ENCODE data around the gene HTR3C. TPM values are rescaled to one million over a fixed set of nuclear protein-coding genes. Genes with fewer than 3 reads are reported as not detected.

HTR3C gene
- total RNA-seq, 1 experiment from 2014 or later, result not detected

DNA sequence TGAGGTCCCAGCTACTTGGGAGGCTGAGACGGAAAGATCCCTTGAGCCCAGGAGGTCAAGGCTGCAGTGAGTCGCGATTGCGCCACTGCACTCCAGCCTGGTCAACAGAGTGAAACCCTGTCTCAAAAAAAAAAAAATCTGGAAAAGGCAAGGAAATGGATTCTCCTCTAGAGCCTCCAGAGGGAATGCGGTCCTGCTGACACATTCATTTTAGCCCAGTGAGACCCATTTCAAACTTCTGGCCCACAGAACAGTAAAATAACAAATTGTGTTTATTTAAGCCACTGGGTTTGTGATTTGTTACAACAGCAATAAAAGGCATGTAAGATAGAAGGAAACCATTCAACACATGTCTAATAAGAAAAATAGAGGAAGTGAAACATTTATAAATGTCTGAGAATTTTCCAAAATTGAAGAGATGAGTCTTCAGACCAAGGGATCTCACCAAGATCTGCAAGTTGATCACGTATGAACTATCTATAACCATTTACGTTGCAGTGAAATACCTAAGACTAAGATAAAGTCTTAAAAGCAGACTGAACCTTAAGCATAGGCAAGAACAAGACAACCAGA is 44.0 kb downstream of the HTR3C start, which contains the start of gene HTR3E:
Gene HTR3E, plus strand, starts transcription at position 254 of the 573 bp plus-strand sequence. CDS start 466 bp downstream, outside the sequence.
- intact Hi-C loops (cut with micrococcal nuclease; ENCODE audit: unreplicated experiment), result no loop called here
- Histone ChIP-seq H3K36me3 (ENCODE audit: insufficient read depth, low read length, poor library complexity, severe bottlenecking) (no peaks in the 10 kb centered on the region), H3K27me3 (replicated peaks; ENCODE audit: insufficient read depth, low read depth, low read length, poor library complexity) (no peaks in the 10 kb centered on the region), H3K4me1 (ENCODE audit: insufficient read depth, low read length, poor library complexity, severe bottlenecking) (no peaks in the 10 kb centered on the region), H3K9me3 (ENCODE audit: low read depth, low read length, poor library complexity, severe bottlenecking) (peaks cover 7% of the 10 kb centered on the region), H3K4me3 (ENCODE audit: low read depth, low read length, poor library complexity, severe bottlenecking) (no peak within 1 kb of the TSS), H3K27ac (ENCODE audit: low read depth, low read length, poor library complexity, severe bottlenecking) (no peak within 1 kb of the TSS)
- ChIA-PET POLR2A (ENCODE audit: low non-redundant PET) (no interaction called here), CTCF (no interaction called here)
- no peak for DNase-seq (ENCODE audit: low spot score)
- BruUV-seq (replicated peaks), result no TSS peak
- TF ChIP-seq, protein P1, sequence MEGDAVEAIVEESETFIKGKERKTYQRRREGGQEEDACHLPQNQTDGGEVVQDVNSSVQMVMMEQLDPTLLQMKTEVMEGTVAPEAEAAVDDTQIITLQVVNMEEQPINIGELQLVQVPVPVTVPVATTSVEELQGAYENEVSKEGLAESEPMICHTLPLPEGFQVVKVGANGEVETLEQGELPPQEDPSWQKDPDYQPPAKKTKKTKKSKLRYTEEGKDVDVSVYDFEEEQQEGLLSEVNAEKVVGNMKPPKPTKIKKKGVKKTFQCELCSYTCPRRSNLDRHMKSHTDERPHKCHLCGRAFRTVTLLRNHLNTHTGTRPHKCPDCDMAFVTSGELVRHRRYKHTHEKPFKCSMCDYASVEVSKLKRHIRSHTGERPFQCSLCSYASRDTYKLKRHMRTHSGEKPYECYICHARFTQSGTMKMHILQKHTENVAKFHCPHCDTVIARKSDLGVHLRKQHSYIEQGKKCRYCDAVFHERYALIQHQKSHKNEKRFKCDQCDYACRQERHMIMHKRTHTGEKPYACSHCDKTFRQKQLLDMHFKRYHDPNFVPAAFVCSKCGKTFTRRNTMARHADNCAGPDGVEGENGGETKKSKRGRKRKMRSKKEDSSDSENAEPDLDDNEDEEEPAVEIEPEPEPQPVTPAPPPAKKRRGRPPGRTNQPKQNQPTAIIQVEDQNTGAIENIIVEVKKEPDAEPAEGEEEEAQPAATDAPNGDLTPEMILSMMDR (conservative IDR thresholded peaks at IDR 0.05; ENCODE audit: low read depth, low read length), result no peak
- no peak for TF ChIP-seq EZH2 (IDR thresholded peaks at IDR 0.05; ENCODE audit: borderline replicate concordance, low read depth, low read length, poor library complexity, severe bottlenecking)

DNA sequence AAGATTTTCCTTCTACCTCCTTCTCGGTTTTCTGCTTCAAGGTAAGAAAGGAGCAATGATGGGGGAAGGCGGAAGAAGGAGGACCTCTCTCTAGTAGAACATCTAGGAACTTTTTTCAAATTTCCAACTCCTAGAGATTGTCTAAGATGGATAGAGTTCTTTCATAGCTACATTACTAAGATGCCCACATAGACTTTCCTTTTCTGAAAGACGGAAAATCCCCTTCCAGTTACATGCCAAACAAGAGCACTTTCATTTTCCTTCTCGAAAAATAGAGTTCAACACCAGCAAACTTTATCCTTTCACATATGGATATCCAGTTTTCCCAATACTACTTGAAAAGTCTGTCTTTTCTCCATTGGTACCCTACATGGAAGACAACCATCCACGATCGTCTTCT is 44.7 kb downstream of the HTR3C start:
- intact Hi-C loops (cut with micrococcal nuclease; ENCODE audit: unreplicated experiment), result no loop called here
- Histone ChIP-seq H3K27me3 (replicated peaks; ENCODE audit: insufficient read depth, low read depth, low read length, poor library complexity) (no peaks in the 10 kb centered on the region), H3K36me3 (ENCODE audit: insufficient read depth, low read length, poor library complexity, severe bottlenecking) (no peaks in the 10 kb centered on the region), H3K27ac (ENCODE audit: low read depth, low read length, poor library complexity, severe bottlenecking) (no peak overlapping the region), H3K9me3 (ENCODE audit: low read depth, low read length, poor library complexity, severe bottlenecking) (peaks cover under 1% of the 10 kb centered on the region), H3K4me3 (ENCODE audit: low read depth, low read length, poor library complexity, severe bottlenecking) (no peak overlapping the region), H3K4me1 (ENCODE audit: insufficient read depth, low read length, poor library complexity, severe bottlenecking) (no peaks in the 10 kb centered on the region)
- DNase-seq (ENCODE audit: low spot score), result no peak
- TF ChIP-seq, protein P1 (conservative IDR thresholded peaks at IDR 0.05; ENCODE audit: low read depth, low read length), result no peak
- no peak for TF ChIP-seq EZH2 (IDR thresholded peaks at IDR 0.05; ENCODE audit: borderline replicate concordance, low read depth, low read length, poor library complexity, severe bottlenecking)
- no TSS peak for BruUV-seq (replicated peaks)
- ChIA-PET POLR2A (ENCODE audit: low non-redundant PET) (no interaction called here), CTCF (no interaction called here)

DNA sequence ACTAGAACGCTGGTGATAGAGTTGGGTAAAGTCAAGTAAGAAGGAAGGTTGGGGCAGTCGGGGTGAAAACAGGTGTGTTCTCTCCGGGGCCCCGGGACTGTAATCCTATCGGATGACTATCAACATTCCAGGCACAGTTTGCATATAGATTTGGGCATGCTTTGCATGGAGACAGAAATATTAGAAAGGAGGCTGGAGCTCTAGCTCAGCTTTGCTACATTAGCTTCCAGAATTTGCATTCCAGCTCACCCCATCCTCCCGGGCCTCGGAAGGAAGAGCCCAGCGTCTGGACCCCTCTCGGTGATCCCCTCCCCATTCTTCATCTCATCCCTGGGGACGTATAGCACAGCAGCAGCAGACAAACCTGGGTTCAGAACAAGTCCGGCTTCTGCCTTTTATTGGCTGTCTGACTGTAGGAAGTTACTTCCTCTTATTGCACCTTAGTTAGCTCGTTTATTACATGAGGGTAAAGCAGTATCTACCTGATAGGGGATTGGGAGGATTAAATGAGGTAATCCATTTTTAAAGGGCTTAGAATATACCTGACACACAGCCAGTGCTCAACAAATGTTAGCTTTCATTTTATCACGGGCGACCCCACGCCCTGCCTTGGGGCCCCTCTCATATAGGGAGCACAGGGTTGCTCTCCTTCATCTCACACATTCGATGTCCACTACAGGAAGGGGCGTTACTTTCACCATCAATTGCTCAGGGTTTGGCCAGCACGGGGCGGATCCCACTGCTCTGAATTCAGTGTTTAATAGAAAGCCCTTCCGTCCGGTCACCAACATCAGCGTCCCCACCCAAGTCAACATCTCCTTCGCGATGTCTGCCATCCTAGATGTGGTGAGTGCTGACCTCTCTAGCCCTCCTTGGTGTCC is 47.2 kb downstream of the HTR3C start:
- ChIA-PET POLR2A (ENCODE audit: low non-redundant PET) (no interaction called here), CTCF (no interaction called here)
- Histone ChIP-seq H3K27ac (ENCODE audit: low read depth, low read length, poor library complexity, severe bottlenecking) (no peak overlapping the region), H3K36me3 (ENCODE audit: insufficient read depth, low read length, poor library complexity, severe bottlenecking) (no peaks in the 10 kb centered on the region), H3K9me3 (ENCODE audit: low read depth, low read length, poor library complexity, severe bottlenecking) (no peaks in the 10 kb centered on the region), H3K27me3 (replicated peaks; ENCODE audit: insufficient read depth, low read depth, low read length, poor library complexity) (no peaks in the 10 kb centered on the region), H3K4me1 (ENCODE audit: insufficient read depth, low read length, poor library complexity, severe bottlenecking) (no peaks in the 10 kb centered on the region), H3K4me3 (ENCODE audit: low read depth, low read length, poor library complexity, severe bottlenecking) (no peak overlapping the region)
- TF ChIP-seq EZH2 (IDR thresholded peaks at IDR 0.05; ENCODE audit: borderline replicate concordance, low read depth, low read length, poor library complexity, severe bottlenecking), result no peak
- TF ChIP-seq, protein P1 (conservative IDR thresholded peaks at IDR 0.05; ENCODE audit: low read depth, low read length), result no peak
- intact Hi-C loops (cut with micrococcal nuclease; ENCODE audit: unreplicated experiment), result no loop called here
- DNase-seq (ENCODE audit: low spot score), result no peak
- no TSS peak for BruUV-seq (replicated peaks)

Other genes starting within 250 kb of the HTR3C start
- 5.0 and 5.9 TPM in 2 replicates for gene MAP6D1, start 227.5 kb upstream of the HTR3C start, total RNA-seq (2021)
- 73.7 and 79.8 TPM in 2 replicates for gene PARL, start 168.2 kb upstream of the HTR3C start, total RNA-seq (2021)
- gene ABCC5, start 35.2 kb upstream of the HTR3C start, total RNA-seq (2021), result 30.3 and 32.0 TPM in 2 replicates
- gene HTR3D, start 21.3 kb upstream of the HTR3C start, total RNA-seq (2021), result not detected in 2 replicates
- gene HTR3E, start 44.0 kb downstream of the HTR3C start, total RNA-seq (2021), result not detected in 2 replicates
- gene EIF2B5, start 82.3 kb downstream of the HTR3C start, total RNA-seq (2021), result 57.8 and 64.2 TPM in 2 replicates
- gene DVL3, start 102.3 kb downstream of the HTR3C start, total RNA-seq (2021), result 82.6 and 83.3 TPM in 2 replicates
- gene AP2M1, start 121.8 kb downstream of the HTR3C start, total RNA-seq (2021), result 382 and 419 TPM in 2 replicates
- 65.1 and 65.2 TPM in 2 replicates for gene ABCF3, start 133.2 kb downstream of the HTR3C start, total RNA-seq (2021)
- gene VWA5B2, start 176.5 kb downstream of the HTR3C start, total RNA-seq (2021), result 0.13 TPM in 1 of 2 replicates, not detected in the other
- 68.5 and 68.8 TPM in 2 replicates for gene ALG3, start 195.9 kb downstream of the HTR3C start, total RNA-seq (2021)
- 7.0 and 7.8 TPM in 2 replicates for gene EEF1AKMT4, start 196.6 kb downstream of the HTR3C start, total RNA-seq (2021)
- gene CAMK2N2, start 208.5 kb downstream of the HTR3C start, total RNA-seq (2021), result 1.3 and 2.2 TPM in 2 replicates
- not detected in 2 replicates for gene ECE2, start 223.0 kb downstream of the HTR3C start, total RNA-seq (2021)
- 622 and 645 TPM in 2 replicates for gene PSMD2, start 246.2 kb downstream of the HTR3C start, total RNA-seq (2021)

Measured in A673 (cell line).